ENCODE measurements around the gene PPP1R13B.
"Not testable (repeated sequence)": the region's sequence is repeated elsewhere in the genome, so short reads cannot be mapped to it uniquely, and the experiment has no call there.

The PPP1R13B gene, protein sequence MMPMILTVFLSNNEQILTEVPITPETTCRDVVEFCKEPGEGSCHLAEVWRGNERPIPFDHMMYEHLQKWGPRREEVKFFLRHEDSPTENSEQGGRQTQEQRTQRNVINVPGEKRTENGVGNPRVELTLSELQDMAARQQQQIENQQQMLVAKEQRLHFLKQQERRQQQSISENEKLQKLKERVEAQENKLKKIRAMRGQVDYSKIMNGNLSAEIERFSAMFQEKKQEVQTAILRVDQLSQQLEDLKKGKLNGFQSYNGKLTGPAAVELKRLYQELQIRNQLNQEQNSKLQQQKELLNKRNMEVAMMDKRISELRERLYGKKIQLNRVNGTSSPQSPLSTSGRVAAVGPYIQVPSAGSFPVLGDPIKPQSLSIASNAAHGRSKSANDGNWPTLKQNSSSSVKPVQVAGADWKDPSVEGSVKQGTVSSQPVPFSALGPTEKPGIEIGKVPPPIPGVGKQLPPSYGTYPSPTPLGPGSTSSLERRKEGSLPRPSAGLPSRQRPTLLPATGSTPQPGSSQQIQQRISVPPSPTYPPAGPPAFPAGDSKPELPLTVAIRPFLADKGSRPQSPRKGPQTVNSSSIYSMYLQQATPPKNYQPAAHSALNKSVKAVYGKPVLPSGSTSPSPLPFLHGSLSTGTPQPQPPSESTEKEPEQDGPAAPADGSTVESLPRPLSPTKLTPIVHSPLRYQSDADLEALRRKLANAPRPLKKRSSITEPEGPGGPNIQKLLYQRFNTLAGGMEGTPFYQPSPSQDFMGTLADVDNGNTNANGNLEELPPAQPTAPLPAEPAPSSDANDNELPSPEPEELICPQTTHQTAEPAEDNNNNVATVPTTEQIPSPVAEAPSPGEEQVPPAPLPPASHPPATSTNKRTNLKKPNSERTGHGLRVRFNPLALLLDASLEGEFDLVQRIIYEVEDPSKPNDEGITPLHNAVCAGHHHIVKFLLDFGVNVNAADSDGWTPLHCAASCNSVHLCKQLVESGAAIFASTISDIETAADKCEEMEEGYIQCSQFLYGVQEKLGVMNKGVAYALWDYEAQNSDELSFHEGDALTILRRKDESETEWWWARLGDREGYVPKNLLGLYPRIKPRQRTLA

DNA sequence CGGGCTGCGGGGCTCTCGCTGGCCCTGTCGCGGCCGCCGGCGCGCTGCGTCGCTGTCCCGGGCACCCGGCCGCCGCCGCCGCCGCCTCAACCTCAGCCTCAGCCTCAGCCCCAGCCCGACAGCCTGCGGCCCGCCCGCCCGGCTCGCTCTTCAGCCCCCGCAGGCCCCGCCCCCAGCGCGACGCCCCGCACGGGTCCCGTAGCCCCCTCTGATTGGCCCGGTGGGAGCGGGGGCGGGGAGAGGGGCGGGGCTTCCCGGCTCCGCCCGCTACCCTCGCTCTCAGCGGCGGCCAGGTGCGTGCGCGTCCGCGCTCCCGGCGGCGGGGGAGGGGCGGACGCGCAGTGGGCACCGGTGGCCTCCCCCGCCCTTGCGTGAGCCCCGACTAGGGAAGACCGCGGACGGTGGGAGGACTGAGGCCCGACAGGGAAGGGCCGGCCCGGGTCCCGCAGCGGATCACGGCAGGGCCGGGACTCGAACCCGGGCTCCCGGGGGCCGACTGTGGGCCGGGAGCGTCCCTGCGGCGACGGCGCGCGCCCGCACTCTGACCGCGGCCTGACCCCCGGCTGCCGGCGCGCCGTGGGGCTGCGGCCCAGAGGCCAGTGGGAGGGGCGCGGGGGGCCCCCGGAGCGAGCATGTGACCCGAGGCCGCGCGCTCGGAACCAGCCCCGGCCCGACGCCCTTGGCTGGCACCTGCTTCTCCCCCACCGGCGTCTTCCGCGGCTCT, at the start of gene PPP1R13B:
PPP1R13B (minus strand) TSS at position 125 of the 724 bp plus-strand sequence. CDS start 268 bp downstream, outside the sequence.
- peak; percentile 96 for DNase-seq

DNA sequence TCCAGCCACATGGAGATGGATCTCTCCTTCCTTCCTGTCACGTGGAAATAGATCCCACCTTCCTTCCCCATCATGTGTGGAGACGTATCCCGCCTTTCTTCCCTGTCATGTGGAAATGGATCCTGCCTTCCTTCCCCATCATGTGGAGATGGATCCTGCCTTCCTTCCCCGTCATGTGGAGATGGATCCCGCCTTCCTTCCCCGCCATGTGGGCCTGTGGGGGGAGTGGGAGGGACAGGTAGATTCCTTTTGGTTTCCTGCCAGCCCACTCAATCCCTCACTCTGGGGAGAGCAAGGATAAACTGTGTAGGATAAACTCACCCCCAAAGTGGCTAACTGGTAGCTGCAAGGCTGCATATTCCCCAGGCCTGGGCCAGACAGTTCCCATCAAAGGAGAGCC, 49.2 kb upstream of the PPP1R13B start:
- DNase-seq = no peak

DNA sequence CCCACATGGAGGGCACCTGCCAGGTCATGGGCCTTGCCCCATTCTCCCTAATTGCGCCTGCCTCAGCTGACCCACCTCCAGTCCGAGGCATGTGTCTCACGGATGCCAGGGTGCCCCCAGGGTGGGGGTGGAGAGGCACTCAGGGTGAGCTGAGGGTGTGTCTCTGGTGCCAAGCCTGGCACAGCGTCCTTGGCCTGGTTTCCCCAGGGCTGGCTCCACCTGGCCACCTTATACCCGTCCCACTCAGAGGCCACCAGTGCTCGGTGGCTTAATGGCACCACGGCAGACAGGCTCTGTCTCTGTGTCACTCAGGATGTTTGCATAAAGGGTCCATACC, 47.3 kb upstream of the PPP1R13B start:
- no peak for DNase-seq

DNA sequence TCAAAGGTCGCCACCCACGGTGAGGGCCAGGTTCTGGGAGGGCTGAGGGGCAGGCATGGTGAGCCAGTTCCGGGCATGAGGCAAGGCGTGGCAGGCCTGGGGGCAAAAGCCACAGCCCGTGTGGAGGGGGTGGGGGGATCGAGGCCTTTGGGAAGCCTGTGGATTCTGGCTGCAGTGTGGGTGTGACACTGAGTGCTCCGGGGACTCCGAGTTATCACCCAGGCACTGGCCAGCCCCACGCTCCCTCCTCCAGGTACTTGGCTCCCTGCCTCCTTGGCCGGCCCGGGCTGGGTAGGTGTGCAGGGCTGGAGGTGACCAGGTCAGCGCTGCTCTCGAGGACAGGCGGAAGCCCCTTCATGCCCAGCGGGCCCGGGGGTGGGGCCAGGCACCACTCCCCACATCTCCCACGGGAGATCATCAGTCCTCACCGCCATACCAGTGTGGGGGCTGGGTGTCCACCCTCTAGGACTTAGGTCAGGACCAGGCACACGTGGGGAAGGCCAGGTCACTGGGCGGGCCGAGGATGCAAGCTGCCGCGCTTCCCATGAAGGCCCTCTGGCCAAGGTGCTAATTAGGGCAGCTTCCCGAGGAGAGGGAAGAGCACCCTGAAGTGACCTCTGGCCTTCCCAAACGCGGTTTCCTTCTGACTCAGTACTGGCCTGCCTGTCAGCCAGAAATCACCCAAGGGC, 46.8 kb upstream of the PPP1R13B start:
- no peak for DNase-seq

DNA sequence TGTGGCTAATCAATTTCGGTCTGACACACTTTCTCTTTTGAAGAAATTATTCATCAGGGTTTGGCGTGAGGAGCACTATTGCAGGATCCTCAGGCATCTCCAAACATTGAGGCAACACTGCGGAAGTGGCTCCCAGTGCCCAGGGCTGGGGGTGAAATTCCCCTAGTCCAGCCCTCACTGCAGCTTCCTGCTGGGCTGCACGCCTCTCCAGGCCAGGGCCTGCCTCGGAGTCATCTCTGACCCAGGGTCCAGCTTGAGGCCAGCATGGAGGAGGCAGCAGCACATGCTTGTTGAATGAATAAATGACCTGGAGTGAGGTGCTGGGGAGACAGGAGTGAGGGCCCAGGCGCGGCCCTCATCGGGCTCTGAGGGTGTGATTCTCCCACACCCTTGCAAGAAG, 44.9 kb upstream of the PPP1R13B start:
- DNase-seq = no peak

DNA sequence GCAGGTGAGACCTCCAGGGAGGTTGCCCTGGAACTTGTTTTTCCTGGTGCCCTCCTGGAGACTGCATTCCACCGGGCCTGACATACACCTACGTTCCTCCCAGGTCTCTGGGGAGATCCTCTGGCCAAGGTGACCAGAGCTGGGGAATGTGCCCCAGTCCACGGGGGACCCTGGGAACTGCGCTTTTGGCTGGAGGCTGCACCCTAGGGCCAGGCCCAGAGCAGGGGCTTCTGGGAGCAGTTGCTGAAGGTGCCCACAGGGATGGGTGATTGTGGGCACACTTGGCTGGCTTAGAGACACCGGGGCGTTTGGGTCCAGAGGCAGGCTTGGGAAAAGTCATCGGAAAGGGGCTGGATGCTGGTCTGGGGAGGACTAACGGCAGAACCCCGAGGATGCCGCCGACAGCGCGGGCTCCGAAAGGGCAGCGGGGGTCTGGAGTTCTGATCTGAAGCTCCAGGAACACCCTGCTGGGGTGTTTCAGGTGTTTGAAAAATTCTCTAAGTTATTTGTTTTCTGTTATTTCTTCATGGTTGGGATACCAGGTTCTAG, 44.4 kb upstream of the PPP1R13B start:
- DNase-seq = no peak

DNA sequence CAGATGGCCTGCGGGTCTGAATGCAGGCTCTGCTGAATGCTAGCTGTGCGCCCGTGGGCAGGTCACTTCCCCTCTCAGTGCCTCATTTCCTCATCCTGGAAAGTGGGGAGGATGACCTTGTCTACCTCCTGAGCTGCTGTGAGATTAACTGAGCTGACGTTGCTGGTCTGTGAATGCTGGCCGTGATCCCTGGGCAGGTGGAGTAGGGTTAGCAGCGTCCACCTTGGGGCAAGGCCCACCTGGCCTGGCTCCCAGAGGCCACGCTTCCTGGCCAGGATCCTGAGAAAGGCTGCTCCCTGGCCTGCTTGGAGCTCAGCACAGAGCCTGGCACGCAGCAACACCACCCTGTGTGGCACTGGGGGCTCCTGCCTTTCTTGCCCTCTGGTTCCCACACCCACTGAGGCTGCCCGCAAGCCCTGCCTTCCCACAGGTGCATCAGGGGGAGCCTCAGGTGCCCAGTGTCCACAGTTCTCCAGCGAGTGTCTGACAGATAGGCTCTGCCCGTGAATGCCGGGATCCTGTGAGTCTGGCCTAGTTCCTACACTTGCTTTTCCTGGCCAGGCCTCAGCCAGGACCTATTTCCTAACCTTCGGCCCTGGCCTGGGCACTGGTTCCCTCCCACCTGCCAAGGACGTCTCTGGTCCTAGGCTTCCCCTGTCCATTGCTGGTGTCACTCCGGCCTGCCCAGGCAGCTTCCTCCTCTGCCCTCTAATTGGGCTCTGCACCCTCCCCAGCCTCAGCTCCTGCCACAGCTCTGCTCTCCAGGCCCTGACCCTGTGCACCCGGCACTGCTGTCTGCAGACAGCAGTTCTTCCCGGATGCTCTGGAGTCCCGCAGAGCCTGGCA, 43.7 kb upstream of the PPP1R13B start:
- DNase-seq = no peak

DNA sequence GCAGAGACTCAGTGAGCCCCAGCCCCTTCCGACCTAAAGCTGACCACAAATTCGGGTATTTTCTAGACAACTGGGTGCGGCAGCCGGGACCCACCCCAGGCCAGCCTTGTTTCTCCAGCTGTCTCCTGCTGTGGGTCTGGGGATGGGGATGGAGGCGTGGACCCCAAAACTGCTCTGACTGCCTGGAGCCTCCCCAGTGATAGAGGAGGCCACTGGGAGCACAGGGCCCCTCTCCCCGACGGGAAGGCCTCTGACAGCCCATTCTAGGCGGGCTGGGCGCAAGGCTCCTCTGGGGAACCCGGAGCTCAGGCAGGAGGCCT, 42.6 kb upstream of the PPP1R13B start:
- DNase-seq = no peak

DNA sequence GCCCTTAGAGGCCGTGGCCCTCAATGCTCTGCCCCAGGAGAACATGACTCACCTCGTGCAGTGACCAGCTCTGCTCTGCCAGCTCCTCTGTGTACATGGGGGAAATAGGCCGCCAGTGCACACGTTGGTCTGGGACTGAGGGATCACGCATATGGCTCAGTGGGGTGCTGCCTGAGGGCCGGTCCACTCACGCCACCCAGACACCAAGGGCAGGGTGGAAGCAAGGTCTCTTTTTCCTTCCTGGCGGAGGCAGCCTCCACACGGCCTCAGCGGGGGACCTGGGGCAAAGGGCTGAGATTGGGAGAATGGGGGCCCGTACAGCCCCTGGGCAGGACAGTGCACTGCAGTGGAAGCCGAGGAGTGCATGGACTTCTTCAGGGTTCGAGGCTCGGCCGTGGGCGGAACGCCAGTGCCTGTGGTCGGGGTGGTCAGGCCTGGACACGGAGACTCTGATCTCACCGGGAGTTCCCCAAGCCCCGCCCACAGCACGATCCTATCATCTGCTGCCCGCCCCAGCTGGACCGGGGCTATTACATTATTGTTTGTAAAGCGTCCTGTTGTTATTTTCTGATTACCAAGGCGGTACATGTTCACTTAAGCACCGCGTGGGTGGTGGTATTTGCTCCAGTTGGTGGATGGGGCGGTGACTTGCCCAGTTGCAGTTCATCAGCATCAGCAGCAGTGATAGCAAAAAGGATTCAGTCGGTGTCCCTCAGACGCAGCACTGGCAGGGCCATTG, 42.1 kb upstream of the PPP1R13B start:
- no peak for DNase-seq

DNA sequence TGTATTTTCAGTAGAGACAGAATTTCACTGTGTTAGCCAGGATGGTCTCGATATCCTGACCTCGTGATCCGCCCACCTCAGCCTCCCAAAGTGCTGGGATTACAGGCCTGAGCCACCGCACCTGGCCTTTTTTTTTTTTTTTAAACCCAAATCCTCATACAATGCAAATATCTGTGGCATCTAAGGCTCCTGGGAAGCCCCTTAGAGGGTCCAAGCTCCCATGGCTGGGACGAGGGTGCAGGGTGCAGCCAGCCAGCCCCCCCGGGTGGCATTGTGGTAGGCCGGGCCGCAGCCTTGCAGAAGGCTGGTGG, 41.6 kb upstream of the PPP1R13B start:
- not testable (repeated sequence) for DNase-seq

DNA sequence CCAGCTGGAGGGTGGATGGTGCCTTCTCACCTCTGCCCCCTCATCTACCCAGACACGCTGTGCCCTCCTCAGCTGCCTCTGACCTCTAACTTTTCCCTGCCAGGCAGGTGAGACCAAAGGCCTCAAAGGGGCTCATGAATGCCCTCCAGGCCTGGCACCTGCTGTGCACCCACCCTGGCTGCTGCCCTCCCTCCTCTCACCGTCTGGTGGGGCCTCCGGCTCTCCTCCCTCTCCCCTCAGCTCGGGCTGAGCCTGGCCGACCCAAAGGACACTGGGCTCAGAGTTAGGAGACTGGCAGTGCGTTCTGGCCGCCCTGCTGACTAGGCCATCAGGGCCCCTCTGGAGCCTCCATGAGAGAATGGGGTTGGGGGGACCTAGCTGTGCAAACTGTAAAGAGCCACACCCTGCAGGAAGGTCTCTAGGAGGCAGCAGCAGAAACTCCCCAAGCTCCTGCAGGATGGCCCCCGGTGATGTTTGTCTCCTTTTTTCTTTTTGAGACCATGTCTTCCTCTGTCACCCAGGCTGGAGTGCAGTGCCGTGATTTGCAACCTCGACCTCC, 40.3 kb upstream of the PPP1R13B start:
- no peak for DNase-seq

DNA sequence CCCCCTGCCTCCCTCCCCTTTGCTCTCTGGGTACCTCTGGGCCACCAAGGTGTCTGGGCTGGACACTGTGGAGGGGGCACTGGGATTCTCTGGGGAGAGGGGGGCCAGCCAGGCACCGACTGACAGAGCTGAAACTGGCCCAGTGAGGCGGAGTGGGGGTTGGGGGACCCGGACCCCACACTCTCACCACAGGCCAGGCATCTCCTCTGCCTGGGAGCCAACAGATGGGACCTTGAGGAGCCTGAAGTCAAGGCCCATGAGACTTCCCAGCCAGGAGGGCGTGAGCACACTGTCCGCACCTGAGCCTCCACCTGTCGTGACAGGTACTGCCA, 39.8 kb upstream of the PPP1R13B start:
- no peak for DNase-seq

DNA sequence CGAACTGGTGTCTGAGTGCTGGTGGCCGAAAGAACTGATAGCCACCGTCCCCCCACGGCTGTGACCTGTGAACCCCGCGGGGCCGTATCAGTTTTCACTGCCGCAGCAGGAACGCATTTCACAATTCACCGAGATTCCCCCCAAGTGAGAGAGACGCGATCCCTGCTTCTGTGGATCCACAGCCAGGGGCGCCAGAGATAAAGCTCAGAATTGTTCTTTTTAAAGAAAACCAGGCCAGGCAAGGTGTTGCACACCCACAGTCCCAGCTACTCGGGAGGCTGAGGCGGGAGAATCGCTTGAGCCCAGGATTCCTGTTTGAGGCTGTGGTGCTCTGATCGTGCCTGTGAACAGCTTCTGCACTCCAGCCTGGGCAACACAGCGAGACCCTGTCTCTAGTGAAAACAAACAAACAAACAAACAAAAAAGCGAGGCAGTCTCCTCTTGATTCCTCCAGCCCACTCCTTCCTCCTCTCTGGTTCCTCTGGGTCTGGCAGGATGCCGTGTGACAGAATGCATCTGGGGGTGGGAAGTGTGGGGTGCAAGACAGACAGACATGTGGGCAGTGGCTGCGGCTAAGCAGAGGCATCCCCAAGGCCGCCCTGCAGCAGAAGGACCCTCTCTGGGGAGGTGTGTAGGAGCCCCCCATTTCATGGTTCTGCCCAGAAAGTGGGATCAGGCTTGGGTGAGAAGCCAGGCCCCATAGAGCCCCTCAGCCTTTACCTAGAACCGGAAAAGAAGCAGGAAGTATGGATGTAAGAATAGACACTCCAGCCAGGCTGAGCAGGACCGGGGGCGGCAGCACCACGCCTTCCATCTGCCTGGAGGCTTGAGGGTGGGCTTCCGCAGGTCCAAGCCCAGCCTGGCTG, 39.2 kb upstream of the PPP1R13B start:
- DNase-seq = no peak

DNA sequence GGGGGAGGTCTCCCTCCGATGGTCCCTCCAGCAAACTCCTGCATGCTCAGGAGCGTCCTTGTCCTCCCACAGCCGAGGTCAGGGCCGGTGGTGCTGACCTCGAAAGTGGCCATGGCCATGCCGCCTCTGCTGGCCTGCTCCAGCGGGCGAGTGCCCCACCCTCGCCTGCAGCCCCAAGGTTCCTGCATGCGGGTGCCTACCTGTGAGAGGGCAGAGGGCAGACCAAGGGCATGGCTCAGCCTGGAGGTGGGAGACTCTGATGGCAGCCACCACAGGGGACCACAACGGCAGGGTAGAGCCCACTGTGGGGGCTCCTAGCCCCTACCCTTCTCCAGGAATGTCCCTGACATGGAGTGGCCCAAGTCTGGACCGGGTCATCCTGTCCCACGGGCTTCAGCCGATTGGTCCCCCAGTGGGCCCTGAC, 38.1 kb upstream of the PPP1R13B start:
- no peak for DNase-seq

DNA sequence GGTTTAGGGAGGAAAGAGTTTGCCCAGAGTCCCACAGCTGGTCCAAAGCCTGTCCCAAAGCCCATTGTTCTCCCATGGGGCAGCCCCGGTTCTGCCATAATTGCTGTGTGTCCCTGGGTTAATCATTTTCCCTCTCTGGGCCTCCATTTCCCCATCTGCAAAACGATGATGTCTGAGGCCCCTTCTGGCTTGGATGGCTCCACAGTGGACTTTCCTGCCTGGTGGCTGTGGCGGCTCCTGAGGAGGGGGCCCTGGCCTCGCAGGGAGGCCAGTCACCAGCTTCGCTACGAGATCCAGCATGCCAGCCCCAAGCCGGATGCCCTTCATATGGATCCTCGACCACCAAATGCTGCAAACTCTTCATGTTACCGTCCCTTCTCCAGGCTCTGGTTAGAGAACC, 37.5 kb upstream of the PPP1R13B start:
- DNase-seq = no peak

DNA sequence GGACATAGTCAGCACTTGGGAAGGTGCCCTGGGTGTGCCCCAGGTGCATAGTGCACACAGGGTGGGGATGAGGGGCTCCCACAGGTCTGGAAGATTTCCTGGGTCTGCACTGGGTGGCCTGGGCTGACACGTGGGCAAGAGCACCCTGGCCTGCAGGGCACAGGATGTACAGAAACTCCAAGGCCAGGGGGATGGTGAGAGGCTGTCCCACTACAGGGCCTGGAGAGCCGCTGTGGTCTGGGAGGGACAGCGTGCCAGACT, 35.8 kb upstream of the PPP1R13B start:
- DNase-seq = no peak

DNA sequence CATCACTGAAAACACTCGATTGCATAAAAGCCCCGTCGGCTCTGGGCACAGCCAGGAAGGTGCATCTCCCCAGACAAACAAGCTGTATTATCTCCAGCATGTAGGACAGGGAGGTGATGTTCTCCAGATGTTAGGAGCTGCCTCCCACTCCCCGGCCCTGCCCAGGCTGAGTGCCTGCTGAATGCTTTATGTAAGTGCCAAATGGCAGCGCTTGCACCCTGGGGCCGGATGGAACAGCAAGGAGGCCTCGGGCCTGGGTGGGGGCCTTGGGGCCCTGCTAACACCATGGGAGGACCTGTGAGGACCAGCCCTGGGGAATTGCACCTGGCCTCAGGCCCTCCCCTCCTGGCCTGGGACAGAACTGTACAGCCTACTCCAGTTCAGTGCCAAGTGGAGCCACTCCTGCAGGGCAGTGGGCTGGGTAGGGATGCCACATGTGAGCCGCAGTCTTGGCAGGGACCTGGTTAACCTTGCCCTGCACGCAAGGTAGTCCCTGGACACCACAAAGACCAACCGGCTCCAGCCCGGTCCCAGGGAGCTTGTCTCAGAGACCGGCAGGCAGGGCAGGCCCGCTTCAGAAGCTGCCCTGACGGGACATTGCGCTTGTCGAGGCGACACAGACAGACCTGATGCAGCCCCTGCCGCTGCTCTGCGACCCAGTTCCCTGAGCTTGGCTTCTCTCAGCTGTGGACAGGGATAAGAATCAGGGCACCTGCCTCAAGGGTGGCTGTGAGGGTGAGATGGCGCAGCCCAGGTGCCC, 35.3 kb upstream of the PPP1R13B start:
- DNase-seq = no peak

DNA sequence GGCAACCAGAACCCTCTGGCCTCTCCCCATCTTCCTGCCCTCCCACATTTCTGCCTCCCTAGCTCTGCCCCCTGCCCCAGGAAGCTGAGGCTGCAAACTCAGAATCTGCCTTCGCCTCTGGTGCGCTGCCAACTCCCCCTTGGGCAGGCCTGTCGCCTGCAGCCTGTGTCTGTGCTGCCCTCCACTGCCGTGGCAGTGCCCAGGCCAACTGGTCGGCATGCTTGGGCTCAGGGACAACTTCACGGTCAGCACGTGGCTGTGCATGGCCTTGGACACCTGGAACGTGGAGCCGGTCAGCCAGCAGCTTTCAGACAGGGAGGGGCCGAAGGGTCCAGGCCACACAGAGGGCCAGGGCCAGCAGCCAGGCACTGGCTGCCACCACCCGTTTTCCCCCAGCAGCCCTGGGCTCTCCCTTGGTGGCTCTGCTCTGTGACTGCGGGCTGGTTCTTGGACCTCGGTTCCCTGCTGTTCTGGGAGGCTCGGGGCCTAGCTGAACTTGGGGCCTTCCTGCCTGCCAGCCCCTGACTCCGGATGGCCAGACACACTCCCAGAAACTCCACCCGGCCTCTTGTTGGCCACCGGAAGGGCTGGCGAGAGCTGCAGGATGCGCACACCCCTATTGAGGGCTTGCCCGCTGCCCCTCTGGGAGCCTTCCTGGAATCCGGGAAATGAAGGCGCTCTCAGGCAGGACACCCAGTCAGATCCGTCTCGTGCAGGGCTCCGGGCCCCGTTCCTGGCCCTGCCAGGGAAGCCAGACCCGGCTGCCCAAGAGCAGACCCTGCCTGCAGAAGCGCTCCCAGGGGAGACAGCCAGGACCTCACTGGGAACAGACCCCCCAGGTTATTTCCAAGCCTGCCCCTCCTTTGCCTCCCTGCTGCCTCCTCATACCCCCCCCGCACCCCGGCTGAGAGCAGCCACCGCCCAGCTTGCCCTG, 34.2 kb upstream of the PPP1R13B start:
- no peak for DNase-seq
